COR-L47 (cell line): Measurements from ENCODE around the gene CWF19L2.
"Not testable (repeated sequence)": the region's sequence is repeated elsewhere in the genome, so short reads cannot be mapped to it uniquely, and the experiment has no call there.

Experiments
- DNase-seq: peaks from one replicate; lab custom pipeline; 2025; lab: John Stamatoyannopoulos, UW

The CWF19L2 gene

DNA sequence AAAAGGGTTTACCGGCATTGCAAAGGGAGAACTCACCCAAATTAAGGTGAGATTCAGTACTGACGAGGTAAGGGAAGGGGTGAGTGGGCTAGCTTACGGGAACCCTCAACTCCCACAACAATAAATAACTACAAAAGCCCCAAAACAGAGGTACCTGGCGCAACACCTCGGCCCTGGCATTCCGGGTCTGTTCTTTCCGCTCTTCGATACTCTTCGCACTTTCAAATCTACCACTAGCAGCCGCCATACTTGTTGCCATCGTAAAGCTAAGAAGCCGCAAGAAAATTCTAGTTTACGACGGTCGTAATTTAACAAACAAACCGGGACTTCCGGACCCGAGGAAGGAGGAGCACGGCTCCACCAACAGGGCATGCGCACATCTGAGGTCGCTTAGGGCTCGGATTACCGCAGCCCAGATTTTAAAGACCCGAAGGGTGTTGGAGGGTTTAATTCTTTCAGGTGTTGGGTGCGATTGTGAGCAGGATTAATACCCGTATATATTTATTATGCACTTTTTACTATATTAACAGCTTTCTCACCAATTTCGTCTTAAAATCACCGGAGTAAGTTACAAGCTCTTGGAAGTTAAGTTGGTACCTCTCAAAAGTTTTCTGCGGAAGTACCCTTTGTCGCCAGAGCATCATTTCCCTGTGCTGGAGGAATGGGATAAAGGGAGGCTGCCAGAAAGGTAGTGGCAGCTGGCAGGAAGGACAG, at the start of gene CWF19L2:
Gene CWF19L2 (minus strand): TSS at position 268 of the 714 bp plus-strand sequence. CDS start 9 bp downstream, at position 259.
- DNase-seq = peak; percentile 92

DNA sequence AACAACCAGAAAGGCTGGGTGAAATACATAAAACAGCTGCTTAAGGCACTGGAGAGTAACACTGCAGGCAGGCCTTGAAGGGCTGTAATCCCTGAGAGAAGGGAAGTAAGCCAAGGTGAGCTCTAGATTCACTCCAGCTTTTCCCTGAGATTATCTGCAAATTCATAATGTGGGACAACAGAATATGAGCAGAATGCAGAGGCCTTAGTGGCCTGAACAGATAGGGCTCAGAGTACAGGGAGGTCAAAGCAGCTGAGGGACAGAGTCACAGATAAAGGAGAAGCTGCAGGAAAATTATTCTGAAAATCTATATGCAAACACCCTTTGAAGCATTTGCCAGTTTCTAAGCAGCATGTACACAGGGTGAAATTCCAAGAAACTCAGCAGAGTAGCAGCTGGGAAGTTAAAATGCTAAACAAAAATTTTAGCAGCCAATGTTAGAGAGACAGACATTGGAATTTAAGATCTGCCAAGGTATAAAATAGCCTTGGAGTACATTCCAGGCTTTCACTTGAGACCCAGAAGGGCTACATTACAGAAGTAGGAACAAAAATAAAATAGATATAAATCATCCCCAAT, 48.1 kb upstream of the CWF19L2 start:
- DNase-seq = no peak

DNA sequence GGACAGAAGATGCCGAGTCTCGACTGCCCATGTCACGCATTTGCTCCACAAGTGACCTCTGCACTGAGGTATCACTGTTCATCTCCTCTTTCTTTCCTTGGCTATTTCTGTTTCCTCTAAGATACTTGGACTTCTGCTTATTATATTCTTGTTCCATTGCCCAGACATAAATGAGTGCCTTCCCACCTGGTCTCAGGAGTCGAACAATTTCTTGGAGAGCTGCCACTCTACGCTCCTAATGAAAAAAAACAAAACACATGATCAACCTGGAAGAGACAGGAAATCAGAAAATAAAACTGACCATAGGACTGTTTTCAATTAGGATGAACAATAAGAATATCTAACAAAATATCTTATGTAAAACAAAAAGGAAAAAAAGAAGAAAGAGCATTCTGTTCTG, 47.4 kb upstream of the CWF19L2 start:
- no peak for DNase-seq

DNA sequence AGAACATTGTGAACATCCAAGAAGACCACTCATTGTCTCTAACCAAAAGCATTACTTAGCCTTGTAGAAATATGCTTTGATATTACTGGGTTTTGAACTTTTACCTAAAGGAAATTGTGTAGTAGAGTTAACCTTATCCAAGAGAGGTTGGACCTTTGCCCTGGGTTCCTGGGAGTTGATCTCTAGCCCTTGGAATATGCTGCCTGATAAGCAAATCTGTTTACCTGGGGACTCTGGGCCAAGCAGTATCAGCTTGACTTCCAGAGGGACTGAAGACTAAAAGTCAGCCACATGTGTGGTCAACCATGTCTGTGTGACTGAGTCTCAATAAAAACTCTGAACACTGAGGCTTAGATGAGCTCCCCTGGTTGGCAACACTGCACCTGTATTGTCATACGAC, 44.1 kb upstream of the CWF19L2 start:
- DNase-seq = no peak

DNA sequence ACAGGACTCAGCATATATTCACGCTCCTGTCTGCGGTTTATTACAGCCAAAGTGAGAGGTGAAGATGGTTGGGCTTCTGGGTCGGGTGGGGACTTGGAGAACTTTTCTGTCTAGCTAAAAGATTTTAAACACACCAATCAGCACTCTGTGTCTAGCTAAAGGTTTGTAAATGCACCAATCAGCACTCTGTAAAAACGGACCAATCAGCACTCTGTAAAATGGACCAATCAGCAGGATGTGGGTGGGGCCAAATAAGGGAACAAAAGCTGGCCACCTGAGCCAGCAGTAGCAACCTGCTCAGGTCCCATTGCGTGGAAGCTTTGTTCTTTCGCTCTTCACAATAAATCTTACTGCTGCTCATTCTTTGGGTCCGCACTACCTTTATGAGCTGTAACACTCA, 39.7 kb upstream of the CWF19L2 start:
- not testable (repeated sequence) for DNase-seq

DNA sequence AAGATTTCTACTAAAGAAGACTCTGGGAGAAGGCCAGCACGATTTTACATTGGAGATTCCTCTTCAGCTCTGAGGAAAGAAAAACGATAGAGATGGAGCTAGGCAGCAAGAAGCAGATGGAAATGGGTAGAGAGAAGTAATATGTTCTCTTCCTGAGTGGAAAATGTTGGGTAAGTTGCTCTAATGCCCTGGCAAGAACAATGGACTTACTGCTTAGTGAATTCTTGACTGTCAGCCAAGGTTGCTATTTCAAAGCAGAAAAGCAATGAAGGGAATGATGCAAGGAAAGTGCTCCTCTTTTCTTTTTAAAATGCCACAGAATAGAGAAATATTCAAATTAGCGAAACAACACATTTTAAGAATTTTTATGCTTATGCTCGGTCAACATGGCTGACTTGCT, 38.4 kb upstream of the CWF19L2 start:
- DNase-seq = no peak

DNA sequence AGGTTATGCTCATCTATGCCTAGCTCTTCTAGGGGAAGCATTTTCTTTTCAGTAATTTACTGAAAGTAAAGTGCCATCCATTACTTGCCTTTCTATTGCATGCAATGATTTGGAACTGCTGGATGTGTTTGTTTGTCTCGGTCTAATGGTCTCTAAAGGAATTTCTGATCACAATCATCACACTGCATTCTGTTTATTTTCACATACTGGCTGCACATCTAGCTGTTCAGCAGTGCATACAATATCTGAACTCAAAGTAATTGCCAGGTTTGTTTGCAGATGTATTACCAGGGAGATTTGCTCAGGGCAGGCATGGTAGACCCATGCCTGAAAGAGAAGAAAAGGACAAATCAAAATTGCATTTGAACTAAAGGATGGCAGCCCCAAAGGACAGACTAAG, 36.4 kb upstream of the CWF19L2 start:
- DNase-seq = no peak

DNA sequence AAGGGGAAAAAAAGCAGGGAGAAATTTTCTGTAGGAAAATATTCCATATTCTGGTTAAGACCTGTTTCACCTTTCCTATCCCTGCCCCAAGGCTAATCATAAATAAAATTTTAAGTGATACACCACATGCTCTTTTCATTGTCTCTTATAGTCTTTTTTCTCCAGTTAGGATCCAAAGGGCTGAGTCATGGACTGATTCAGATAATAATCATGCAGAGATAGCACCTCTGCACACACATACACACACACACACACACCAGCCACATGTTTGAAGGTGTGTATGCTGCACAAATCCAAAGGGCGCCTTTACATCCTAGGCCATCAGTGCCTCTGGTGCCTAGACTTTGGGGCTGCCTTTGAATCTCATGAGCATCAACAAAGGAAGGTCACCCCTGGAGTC, 35.5 kb upstream of the CWF19L2 start:
- DNase-seq = no peak

DNA sequence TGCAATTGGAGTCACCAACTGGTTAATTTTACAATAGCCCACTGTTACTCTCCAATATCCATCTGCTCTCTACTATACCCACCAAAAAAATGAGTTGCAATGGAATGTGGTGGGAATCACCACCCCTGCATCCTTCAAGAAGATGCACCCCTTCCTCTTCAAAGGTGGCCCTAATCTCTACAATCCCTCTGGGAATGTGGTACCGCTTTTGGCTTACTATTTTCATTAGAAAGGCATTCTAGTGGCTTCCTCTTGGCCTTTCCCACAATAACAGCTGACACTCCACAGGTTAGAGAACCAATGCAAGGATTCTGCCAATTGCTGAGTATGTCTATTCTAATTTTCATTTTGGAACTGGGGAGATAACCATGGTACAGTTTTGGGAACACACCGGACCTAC, 33.2 kb upstream of the CWF19L2 start:
- no peak for DNase-seq

DNA sequence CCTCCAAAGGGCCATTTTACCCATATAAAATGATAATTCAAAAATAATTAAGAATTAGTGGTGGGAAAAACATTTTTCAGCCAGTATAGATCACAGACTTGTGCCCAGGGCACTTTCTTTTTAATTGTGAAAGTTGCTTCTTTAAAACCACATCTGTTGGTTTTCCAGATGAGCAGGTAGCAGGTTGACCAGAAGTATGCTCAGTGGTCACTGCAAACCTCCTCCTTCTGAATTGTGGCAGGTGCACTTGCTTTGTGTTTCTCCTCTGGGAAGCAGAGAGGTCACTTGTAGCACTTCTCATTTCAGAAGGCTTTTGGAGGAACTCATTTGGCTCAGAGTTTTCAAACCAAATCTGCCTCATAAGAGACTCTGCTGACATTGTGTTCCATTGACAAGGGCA, 24.6 kb upstream of the CWF19L2 start:
- no peak for DNase-seq

DNA sequence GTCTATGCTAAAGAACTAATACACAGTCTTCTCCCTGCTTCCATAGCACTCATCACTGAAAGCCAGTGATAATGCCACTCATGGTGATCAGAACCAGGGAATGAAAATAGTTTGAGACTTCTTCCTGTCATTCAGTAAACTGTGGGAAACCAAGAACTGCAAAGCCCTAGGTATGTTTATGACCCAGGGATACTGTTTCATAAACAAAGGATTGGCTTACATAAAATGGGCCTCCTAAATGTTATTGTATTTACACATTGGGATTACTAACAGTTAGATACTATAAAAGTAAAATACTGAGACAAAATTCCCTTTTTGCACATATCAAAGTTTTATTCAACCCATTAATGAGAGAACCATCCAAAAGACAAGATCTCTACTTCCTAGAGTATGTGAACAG, 21.3 kb upstream of the CWF19L2 start:
- no peak for DNase-seq

DNA sequence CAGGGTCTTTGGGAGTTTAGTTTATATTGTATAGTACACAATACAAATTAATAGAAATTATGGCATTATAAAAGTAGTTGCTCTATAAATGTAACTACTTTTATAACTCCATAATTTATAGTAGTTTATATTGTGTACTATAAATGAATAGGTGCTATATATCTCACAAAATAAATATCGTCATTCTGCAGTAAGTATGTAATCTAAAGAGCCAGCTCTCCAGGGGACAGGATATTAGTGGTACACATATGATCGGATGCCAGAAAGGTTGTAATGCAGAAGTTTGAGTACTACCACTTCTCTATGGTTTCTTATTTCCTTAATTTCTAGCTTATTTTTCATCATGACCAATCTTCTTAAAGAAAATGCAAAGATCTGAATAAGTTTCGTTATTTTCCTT, 20.2 kb upstream of the CWF19L2 start:
- no peak for DNase-seq

DNA sequence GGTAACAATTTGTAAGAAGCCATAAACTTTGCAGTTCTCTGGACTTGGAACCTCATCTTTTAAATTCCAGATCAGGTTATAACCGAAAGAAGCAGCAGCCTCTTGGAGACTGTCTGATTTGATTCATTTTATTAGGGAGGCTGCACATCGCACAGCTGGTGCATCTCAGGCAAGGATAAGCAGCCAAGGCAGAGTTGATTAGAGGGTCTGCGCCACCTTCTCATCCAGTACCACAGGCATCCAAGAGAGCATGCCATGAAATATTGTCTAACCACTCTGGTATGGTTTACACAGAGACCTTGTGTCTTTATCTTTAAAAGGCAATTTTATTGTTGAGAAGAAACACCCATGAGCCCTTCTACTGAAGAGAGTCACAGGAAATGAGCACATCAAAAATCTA, 16.2 kb upstream of the CWF19L2 start:
- no peak for DNase-seq

DNA sequence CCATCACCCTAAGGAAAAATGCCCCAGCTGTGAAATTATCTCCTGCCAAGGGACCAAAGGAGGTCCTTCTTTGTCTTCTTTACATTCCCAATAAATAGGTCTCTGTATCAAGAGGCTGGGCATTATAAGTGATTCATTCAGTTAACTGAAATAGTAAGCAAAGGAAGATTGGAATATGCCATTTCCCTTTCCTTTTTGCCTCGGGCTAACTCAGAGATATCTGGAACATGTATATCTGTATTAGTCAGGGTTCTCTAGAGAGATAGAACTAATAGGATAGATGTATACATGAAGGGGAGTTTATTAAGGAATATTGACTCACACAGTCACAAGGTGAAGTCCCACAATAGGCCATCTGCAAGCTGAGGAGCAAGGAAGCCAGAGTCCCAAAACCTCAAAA, 15.3 kb upstream of the CWF19L2 start:
- no peak for DNase-seq

DNA sequence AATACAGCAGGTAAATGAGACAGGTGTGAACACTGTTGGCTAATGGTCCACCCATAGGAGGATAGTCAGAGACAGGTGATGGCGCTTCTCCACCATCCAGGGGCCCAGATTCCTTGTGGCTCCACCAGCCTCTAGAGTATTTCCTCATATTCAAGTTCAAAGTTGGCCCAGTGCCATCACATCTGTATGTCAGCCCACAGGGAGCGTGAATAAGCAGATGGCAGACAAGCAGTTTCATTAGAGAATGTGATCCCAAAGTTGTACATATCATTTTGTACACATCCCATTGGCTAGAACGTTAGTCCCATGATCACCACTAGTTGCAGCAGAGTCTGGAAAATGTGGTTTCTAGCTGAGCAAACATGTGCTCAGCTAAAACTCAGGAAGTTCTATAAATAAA, 11.0 kb upstream of the CWF19L2 start:
- DNase-seq = no peak

DNA sequence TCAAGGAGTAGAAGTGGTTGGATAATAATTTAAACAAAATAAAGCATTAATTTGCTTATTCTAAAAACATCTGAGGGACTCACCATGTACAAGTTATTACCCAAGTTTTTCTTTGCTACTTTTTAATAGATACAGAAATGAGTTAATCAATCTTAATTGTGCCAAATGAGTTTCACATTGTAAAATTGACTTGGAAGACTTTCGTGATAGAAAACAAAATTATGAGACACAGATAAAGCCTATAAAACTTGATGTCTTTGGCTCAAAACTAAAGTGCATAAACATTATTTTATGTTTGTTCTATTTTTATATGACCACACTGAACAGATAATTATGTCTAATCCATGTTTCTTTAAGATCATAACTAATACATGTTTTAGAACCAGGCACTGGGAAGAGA, 10.1 kb upstream of the CWF19L2 start:
- DNase-seq = no peak

DNA sequence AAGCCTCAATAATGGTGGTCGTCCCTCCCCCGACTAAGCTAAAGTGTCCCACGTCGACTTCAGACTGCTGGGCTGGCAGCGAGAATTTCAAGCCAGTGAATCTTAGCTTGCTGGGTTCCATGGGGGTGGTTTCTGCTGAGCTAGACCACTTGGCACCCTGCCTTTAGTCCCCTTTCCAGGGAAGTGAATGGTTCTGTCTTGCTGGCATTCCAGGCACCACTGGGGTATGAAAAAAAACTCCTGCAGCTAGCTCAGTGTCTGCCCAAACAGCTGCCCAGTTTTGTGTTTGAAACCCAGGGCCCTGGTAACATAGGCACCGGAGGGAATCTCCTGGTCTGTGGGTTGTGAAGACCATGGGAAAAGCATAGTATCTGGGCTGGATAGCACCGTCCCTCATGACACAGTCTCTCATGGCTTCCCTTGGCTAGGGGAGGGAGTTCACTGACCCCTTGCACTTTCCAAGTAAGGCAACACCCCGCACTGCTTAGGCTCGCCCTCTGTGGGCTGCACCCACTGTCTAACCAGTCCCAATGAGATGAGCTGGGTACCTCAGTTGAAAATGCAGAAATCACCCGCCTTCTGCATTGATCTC, 8.7 kb upstream of the CWF19L2 start:
- not testable (repeated sequence) for DNase-seq

DNA sequence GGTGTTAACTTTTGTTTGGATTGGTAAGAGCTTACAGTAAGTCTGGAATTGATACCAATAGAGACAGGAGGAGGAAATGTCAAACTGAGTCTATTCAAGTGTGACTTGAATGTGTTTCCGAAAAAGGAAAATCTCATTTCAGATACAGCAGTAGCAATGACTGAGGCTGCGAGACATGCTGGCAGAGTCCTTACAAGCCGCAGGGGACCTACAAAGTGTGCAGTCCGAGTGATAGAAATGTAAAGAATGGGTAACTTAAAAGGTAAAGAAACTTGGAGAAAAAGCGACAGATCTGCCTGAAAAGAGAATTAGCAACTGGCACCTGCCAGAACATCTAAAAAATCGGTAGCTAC, 444 bp downstream of the CWF19L2 start:
- no peak for DNase-seq

DNA sequence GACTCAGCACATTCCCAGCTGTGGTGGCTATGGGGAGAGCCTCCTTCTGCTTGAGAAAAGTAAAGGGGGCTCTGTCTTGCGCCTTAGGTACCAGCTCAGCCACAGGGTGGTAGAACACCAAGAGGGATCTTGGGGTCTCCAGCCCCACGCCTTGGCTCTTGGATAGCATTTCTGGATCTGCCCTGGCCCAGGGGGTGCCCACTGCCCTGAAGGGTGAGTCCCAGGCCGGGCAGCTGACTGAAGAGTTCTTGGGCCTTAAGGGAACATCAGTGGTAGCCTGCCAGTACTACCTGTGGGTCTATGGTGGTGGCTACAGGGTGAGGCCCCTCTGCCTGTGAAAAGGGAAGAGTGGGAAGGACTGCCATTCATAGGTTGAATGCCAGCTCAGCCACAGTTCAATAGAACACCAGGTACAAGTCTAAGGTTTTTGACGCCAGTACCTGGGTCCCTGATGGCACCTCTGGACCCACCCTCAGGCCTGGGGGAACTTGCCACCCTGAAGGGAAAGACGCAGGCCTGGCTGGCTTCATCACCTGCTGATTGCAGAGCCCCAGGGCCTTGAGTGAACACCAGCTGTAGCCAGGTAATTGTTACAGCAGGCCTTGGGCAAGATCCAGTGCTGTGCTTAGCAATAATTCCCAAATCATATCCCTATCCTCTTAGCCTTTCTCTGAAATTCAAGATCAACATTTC, 3.9 kb downstream of the CWF19L2 start:
- no peak for DNase-seq

DNA sequence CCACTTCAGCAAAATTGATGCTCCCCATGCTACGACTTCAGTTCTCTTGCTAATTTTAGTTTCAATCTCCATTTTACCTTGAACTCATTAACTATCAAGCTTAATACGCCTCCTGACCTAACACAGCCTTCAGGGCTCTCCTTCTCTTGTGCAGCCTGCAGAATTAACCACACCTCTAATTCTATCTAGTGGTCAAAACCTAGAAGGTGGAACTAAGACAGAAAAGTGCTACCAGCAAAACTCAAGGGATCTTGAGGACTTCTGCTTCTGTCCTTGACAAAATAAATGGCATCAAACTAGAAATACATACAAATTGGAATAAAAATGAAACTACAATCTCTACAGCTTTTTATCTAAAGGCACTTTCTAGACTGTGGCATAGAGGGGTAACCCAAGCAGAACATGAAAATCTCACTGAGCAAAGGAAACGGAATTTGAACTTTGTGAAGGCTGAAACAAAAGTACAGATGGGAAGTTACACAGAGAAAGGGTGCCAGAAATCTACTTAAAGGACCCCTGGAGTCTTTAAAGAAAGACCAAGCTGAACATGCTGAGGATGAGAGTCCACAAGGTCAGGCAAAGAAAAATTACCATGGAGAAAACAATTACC, 10.7 kb downstream of the CWF19L2 start:
- DNase-seq = no peak

DNA sequence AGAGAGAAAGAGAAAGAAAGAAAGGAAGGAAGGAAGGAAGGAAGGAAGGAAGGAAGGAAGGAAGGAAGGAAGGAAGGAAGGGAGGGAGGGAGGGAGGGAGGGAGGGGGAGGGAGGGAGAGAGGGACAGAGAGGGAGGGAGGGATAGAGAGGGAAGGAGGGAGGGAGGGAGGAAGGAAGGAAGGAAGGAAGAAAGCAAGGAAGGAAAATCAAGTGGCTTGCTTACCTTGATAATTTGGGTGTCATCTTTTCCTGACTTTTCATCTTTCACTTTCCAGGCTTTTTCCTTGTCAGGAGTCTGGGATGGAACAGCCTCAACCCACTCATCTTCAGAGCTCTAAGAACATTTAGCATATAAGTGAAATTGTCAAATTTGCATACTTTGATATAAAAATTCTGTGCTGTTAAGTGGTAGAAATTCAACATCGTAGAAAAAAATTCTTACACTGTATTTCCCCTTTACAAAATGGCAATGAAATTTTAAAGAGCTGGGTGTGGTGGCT, 14.9 kb downstream of the CWF19L2 start:
- DNase-seq = no peak

DNA sequence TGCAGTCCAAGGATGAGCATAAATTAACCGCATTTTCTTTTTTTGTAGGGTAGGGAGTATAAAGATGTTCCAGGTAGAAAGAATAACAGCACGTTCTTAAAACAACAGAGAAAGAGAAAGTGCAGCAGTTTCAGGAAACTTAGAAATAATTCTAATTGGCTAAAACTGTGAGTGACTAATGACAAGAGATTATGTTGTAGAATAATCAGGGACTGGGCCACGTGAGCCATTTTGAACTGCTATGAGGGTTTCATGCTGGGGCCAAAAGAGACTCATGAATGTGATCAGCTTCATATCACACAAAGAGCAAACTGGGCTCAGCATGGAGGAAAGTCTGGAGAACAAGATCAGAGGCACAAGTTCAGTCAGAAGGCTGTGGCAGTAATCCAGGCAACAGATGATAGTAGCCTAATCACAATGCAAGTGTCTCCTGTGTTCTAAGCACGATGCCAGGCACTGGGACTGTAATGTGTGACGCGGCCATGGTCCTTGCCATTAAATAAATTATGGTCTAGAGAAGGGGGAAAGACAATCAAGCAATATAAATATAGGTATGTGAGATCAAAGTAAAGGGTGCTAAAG, 17.9 kb downstream of the CWF19L2 start:
- no peak for DNase-seq
